Hematopoietic multipotent progenitor cell treated with erythropoietin and hydrocortisone succinate and interleukin-3 and kit ligand, for 15 days (in vitro differentiated cells): ENCODE measurements around the gene CCDC83.
"Not testable (repeated sequence)": the region's sequence is repeated elsewhere in the genome, so short reads cannot be mapped to it uniquely, and the experiment has no call there.

Experiments used
- DNase-seq: peaks from one replicate; pipeline ENCODE4 v3.0.0-alpha.2; 2015; ENCODE audit warnings: low spot score

CCDC83 gene

GRCh38 chr11:85835729-85836128 lies 19.5 kb upstream of the CCDC83 start:
- DNase-seq = no peak

GRCh38 chr11:85840932-85841331 lies 14.3 kb upstream of the CCDC83 start:
- not testable (repeated sequence) for DNase-seq

- no peak for DNase-seq
Observed at GRCh38 chr11:85843929-85844328, 11.3 kb upstream of the CCDC83 start.

- no peak for DNase-seq
Observed at GRCh38 chr11:85844439-85845123, 10.6 kb upstream of the CCDC83 start.

- DNase-seq = no peak
Observed at GRCh38 chr11:85845124-85845631, 10.0 kb upstream of the CCDC83 start.

GRCh38 chr11:85847436-85847835 lies 7.7 kb upstream of the CCDC83 start:
- DNase-seq = no peak

GRCh38 chr11:85848006-85848405 lies 7.2 kb upstream of the CCDC83 start:
- DNase-seq = no peak

GRCh38 chr11:85848556-85848955 lies 6.6 kb upstream of the CCDC83 start:
- no peak for DNase-seq

- DNase-seq = not testable (repeated sequence)
Observed at GRCh38 chr11:85852754-85853153, 2.4 kb upstream of the CCDC83 start.

- not testable (repeated sequence) for DNase-seq
Observed at GRCh38 chr11:85853541-85853940, 1.6 kb upstream of the CCDC83 start.

- DNase-seq = no peak
Observed at GRCh38 chr11:85854212-85854556, 999 bp upstream of the CCDC83 start.

GRCh38 chr11:85854557-85855340 lies 434 bp upstream of the CCDC83 start:
- DNase-seq = peak; percentile 87

- no peak for DNase-seq
Observed at GRCh38 chr11:85857098-85857497, 1.9 kb downstream of the CCDC83 start.

- not testable (repeated sequence) for DNase-seq
Observed at GRCh38 chr11:85859541-85859940, 4.4 kb downstream of the CCDC83 start.

- no peak for DNase-seq
Observed at GRCh38 chr11:85863855-85864254, 8.7 kb downstream of the CCDC83 start.

GRCh38 chr11:85866137-85866827 lies 11.1 kb downstream of the CCDC83 start:
- DNase-seq = no peak

- DNase-seq = no peak
Observed at GRCh38 chr11:85867751-85868150, 12.6 kb downstream of the CCDC83 start.

- no peak for DNase-seq
Observed at GRCh38 chr11:85869781-85870180, 14.6 kb downstream of the CCDC83 start.

- no peak for DNase-seq
Observed at GRCh38 chr11:85874265-85874664, 19.1 kb downstream of the CCDC83 start.

- no peak for DNase-seq
Observed at GRCh38 chr11:85875505-85875904, 20.3 kb downstream of the CCDC83 start.

GRCh38 chr11:85884581-85885021 lies 29.4 kb downstream of the CCDC83 start:
- DNase-seq = no peak
